ENCODE results near the gene TEX48.

DNA sequence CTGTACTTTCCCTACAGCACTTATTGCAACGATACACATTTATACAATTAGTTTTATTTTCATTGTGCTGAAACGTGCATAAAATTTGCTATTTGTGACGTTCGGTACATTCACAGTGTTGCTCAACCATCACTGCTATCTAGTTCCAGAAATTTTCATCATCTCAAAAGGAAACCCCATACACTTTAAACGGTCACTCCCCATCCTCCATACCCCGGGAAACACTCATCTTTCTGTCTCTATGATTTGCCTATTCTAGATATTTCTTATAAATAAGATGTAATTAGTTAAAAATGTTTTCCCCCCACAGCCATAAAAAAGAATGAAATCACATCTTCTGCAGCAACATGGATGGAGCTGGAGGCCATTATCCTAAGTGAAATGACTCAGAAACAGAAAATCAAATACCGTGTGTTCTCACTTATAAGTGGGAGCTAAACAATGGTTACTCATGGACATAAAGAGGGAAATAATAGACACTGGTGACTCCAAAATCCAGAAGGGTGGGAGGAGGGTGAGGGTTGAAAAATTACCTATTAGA lies 40.2 kb upstream of the TEX48 start:
- no peak for TF ChIP-seq EZH2 (IDR thresholded peaks at IDR 0.05; ENCODE audit: insufficient read depth, poor library complexity, severe bottlenecking)
- no peak for TF ChIP-seq EZH2phosphoT487 (IDR thresholded peaks at IDR 0.05; ENCODE audit: insufficient read depth, low read depth)

Measured in GM23248 (cell line).